Spleen (tissue), 11 donors: Measurements from ENCODE around the gene UBR1. TPM values are rescaled to one million over a fixed set of nuclear protein-coding genes. Genes with fewer than 3 reads are reported as not detected.
"Not testable (repeated sequence)": the region's sequence is repeated elsewhere in the genome, so short reads cannot be mapped to it uniquely, and the experiment has no call there.

Source experiments
- DNase-seq: peaks from one replicate; pipeline ENCODE4 v3.0.0-alpha.2; 2020
- H3K27ac ChIP-seq, 8 donors: fragments of 200-600 bp; sonication (generic) in 7 of 8; 1 replicate in 4 of 8; 2 replicates in 4 of 8; pipeline versions ENCODE4 v1.5.0 to v1.8.0; 2016 to 2021; ENCODE audit warnings: inconsistent platforms in 4 of 8, mild to moderate bottlenecking in 4 of 8, moderate library complexity in 1 of 8
- H3K27me3 ChIP-seq, 7 donors: fragments of 200-600 bp; sonication (generic) in 6 of 7; replicated peaks in 1 of 7; 1 replicate in 4 of 7; 2 replicates in 3 of 7; pipeline versions ENCODE4 v1.5.0 to v1.8.0; 2016 to 2021; ENCODE audit warnings: inconsistent platforms in 3 of 7, mild to moderate bottlenecking in 1 of 7
- H3K36me3 ChIP-seq, 6 donors: fragments of 200-600 bp; sonication (generic) in 5 of 6; 1 replicate in 4 of 6; 2 replicates in 2 of 6; pipeline versions ENCODE4 v1.5.0 to v1.8.0; 2016 to 2021; ENCODE audit warnings: inconsistent platforms in 2 of 6
- H3K4me1 ChIP-seq, 6 donors: fragments of 200-600 bp; sonication (generic) in 5 of 6; 1 replicate in 3 of 6; 2 replicates in 3 of 6; pipeline versions ENCODE4 v1.5.0 to v1.8.0; 2016 to 2021; ENCODE audit warnings: inconsistent platforms in 3 of 6
- H3K4me3 ChIP-seq, 8 donors: fragments of 200-600 bp; sonication (generic) in 7 of 8; 1 replicate in 4 of 8; 2 replicates in 4 of 8; pipeline versions ENCODE4 v1.5.0 to v1.8.0; 2016 to 2021; ENCODE audit warnings: inconsistent platforms in 4 of 8, mild to moderate bottlenecking in 4 of 8, moderate library complexity in 2 of 8
- H3K9me3 ChIP-seq, 8 donors: fragments of 200-600 bp; sonication (generic) in 7 of 8; 1 replicate in 4 of 8; 2 replicates in 4 of 8; pipeline versions ENCODE4 v1.5.0 to v1.8.0; 2016 to 2021; ENCODE audit warnings: inconsistent platforms in 4 of 8
- POLR2A ChIP-seq, 3 donors: fragments of 450-650 bp; IDR thresholded peaks; one replicate each; pipeline ENCODE4 v1.5.1; 2017; ENCODE audit warnings: antibody characterized with exemption in 3 of 3, mild to moderate bottlenecking in 1 of 3
- POLR2AphosphoS5 ChIP-seq, 3 donors: sonication (generic); formaldehyde crosslinking; IDR thresholded peaks; one replicate each; pipeline ENCODE4 v1.5.1; 2017; ENCODE audit warnings: antibody characterized with exemption in 3 of 3
- WGBS, 5 donors: extraction: QIAGEN DNeasy Blood & Tissue Kit in 3 of 5; methylation state at CpG; one replicate each; pipeline versions ENCODE4 v1.1.5 to v1.1.7; 2013 to 2018; 5-methylcytosine and 5-hydroxymethylcytosine counted together
- intact Hi-C: fragments of 100-400 bp; cut with DNase I; formaldehyde crosslinking; loops from one replicate; pipeline ENCODE4 v1.15.0; 2023; ENCODE audit warnings: low total_unique reads
- polyA plus RNA-seq, 3 donors: library from polyadenylated mRNA; stranded (reverse); fragments of 200-250 nt; gene quantifications; one replicate each; pipeline ENCODE4 v1.2.1, GENCODE V29; 2013
- total RNA-seq, 7 donors: library from RNA; depleted of rRNA in 3 of 7; stranded (reverse); fragments of >200 nt in 3 of 7; fragmentation: NEBNext Ultra II Directional in 4 of 7; extraction: Animal tissue kit (Norgen Biotek cat#: 25700) in 4 of 7; gene quantifications; one replicate each; pipeline versions ENCODE4 v1.1.0 to v1.2.1, GENCODE V29; 2016 to 2021
- TF ChIP-seq, protein P1 (sequence below), 11 experiments: fragments of 200-600 bp in 7 of 11; fragments of 450-650 bp in 4 of 11; sonication (generic) in 4 of 11; IDR thresholded peaks in 8 of 11; conservative IDR thresholded peaks in 3 of 11; 1 replicate in 7 of 11; 2 replicates in 4 of 11; pipeline versions ENCODE4 v1.4.0 to v1.8.0; 2016 to 2021; ENCODE audit warnings: antibody characterized with exemption in 11 of 11, inconsistent platforms in 4 of 11, mild to moderate bottlenecking in 1 of 11
- donor health status: healthy with polysubstance abuse.
- donor health status: DM: no; HTN: no; CAD: no; lungs with moderate emphysema.
- donor health status: DM: no; HTN: no; CAD: no.
- donor health status: Bipolar disorder and iron deficiency.
- donor health status: healthy.
- donor health status: DM: no; HTN: no; CAD: no.
- donor health status: DM: yes; HTN: yes; CAD: no.

The UBR1 gene
- total and polyA plus RNA-seq, 10 donors = 4.3 to 69.2 (median 38.8) TPM

DNA sequence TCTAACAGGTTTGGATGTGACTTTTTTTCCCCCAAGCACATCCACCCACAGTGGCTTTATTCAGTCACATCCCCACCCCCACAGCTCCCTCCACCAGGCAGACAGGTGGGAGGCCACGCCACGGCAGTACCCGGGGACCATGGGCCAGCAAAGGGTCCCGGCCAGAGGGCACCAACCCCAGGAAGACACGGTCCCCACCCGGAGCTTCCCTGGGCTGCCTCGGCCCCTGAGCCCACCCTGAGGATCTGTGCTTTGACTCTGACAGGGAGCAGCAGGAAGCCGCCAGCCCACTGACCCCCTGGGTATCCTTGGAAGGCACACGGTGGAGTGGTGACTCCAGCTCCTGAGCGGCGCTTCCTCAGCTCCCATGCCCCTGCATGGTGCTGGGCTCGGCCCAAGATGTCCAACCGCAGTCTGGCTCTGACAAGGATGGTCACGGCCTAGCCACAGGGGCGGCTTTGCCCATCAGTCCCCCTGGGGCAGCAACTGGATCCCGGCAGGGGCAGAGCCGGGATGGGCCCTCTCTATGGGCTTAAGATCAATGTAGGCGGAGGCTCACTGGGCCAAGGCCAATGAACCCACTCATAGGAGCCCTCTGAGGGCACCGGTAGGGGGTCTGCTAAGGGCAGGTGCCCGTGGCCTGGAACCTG lies 119.0 kb downstream of the UBR1 start:
- no peaks in the 10 kb centered on the region for H3K27me3 ChIP-seq
- WGBS, 5 donors = 96 to 99% (median 96%) methylated on average over 17 to 20 of the region's 20 CpGs
- no peaks in the 10 kb centered on the region for H3K9me3 ChIP-seq
- no peaks in the 10 kb centered on the region for H3K4me1 ChIP-seq
- TF ChIP-seq POLR2A (IDR thresholded peaks at IDR 0.05) (no peak), POLR2AphosphoS5 (IDR thresholded peaks at IDR 0.05) (peak in 2 of 3 donors; percentile 12 to 40)
- TF ChIP-seq, protein P1, sequence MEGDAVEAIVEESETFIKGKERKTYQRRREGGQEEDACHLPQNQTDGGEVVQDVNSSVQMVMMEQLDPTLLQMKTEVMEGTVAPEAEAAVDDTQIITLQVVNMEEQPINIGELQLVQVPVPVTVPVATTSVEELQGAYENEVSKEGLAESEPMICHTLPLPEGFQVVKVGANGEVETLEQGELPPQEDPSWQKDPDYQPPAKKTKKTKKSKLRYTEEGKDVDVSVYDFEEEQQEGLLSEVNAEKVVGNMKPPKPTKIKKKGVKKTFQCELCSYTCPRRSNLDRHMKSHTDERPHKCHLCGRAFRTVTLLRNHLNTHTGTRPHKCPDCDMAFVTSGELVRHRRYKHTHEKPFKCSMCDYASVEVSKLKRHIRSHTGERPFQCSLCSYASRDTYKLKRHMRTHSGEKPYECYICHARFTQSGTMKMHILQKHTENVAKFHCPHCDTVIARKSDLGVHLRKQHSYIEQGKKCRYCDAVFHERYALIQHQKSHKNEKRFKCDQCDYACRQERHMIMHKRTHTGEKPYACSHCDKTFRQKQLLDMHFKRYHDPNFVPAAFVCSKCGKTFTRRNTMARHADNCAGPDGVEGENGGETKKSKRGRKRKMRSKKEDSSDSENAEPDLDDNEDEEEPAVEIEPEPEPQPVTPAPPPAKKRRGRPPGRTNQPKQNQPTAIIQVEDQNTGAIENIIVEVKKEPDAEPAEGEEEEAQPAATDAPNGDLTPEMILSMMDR (IDR thresholded peaks at IDR 0.05 in 8 of 11, conservative IDR thresholded peaks at IDR 0.05 in 3 of 11) = no peak
- DNase-seq = no peak
- intact Hi-C loops = no loop called here
- no peak overlapping the region for H3K4me3 ChIP-seq
- H3K27ac ChIP-seq = no peak overlapping the region
- peaks cover 3 to 100% (median 69%) of the 10 kb centered on the region in 6 donors for H3K36me3 ChIP-seq

DNA sequence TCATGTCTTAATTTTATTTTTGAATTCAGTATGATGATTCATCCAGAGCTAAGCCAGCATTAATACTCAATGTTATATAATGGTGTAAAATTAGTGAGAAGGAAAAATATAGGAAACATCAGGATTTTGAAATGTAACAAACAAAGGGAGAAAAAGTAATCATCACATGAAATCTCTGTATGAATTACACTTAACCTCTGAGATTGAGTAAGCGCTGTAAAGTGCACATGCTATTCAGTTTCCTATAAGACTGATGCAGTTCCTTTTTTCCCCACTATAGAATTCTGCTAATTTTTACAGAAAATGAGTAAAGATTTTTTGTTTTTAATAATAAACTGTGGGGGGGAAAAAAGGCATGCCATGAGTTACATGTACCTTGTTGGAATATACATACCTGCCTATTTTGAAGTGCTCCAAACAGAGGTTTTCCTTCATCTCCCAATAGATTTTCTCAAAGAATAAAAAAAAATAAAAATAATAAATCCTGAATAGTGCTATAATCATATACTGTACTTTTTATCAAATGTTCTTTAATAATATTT lies 121.3 kb downstream of the UBR1 start:
- 91 to 100% (median 98%) methylated on average over 1 of the region's 1 CpG for WGBS, 5 donors
- H3K36me3 ChIP-seq = peaks cover 3 to 100% (median 74%) of the 10 kb centered on the region in 6 donors
- H3K9me3 ChIP-seq = no peaks in the 10 kb centered on the region
- intact Hi-C loops = no loop called here
- TF ChIP-seq POLR2AphosphoS5 (IDR thresholded peaks at IDR 0.05) = no peak
- TF ChIP-seq, protein P1 (IDR thresholded peaks at IDR 0.05 in 8 of 11, conservative IDR thresholded peaks at IDR 0.05 in 3 of 11) = peak in 1 of 11 experiments; percentile 15
- no peaks in the 10 kb centered on the region for H3K27me3 ChIP-seq
- no peak for DNase-seq
- H3K4me3 ChIP-seq = no peak overlapping the region
- H3K4me1 ChIP-seq = no peaks in the 10 kb centered on the region
- H3K27ac ChIP-seq = no peak overlapping the region

DNA sequence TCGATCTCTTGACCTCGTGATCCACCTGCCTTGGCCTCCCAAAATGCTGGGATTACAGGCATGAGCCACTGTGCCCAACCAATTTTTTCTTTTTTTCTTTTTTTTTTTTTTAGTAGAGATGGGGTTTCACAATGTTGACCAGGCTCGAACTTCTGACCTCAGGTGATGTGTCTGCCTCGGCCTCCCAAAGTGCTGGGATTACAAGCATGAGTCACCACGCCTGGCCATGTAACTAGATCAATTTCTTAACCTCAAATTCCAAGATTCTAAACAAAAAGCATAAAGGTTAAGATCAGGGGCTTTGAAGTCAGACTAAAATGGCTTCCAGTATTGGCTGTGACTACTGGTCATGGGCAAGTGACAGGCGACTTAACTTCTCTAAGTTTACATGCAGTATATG lies 126.7 kb downstream of the UBR1 start:
- H3K27ac ChIP-seq, intact Hi-C loops, H3K27me3 ChIP-seq, H3K4me3 ChIP-seq, DNase-seq, H3K4me1 ChIP-seq, H3K9me3 ChIP-seq: not testable (repeated sequence)
- WGBS, 5 donors = 92 to 99% (median 95%) methylated on average over 6 of the region's 6 CpGs
- peaks cover 9 to 100% (median 77%) of the 10 kb centered on the region in 6 donors for H3K36me3 ChIP-seq

DNA sequence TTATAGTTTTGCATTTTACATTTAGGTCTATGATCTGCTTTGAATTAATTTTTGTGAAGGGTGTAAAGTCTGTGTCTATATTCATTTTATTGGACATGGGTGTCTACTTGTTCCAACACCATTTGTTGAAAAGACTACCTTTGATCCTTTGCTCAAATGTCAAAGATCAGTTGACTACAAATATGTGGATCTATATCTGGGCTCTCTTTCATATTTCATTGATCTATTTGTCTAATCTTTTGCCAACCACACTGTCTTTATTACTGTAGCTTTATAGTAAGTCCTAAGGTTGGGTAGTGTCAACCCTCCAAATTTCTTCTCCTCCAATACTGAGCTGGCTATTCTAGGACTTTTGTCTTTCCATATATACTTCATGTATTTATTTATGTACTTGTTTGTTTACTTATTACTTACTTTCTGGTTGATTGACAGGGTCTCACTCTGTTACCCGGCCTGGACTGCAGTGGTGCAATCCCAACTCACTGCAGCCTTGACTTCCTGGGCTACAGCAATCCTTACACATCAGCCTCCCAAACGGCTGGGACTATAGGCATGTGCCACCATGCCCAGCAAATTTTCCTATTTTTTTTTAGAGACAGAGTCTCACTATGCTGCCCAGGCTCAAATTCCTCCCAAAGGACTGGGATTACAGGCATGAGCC lies 131.5 kb downstream of the UBR1 start:
- no peak for DNase-seq
- intact Hi-C loops = no loop called here
- peaks cover 17 to 100% (median 79%) of the 10 kb centered on the region in 6 donors for H3K36me3 ChIP-seq
- H3K4me1 ChIP-seq = no peaks in the 10 kb centered on the region
- H3K4me3 ChIP-seq = no peak overlapping the region
- H3K27ac ChIP-seq = no peak overlapping the region
- TF ChIP-seq POLR2A (IDR thresholded peaks at IDR 0.05) (no peak), POLR2AphosphoS5 (IDR thresholded peaks at IDR 0.05) (no peak)
- TF ChIP-seq, protein P1 (IDR thresholded peaks at IDR 0.05 in 8 of 11, conservative IDR thresholded peaks at IDR 0.05 in 3 of 11) = no peak
- 92 to 98% (median 97%) methylated on average over 2 of the region's 2 CpGs for WGBS, 5 donors
- no peaks in the 10 kb centered on the region for H3K27me3 ChIP-seq
- peaks cover 0 to 11% (median 0%) of the 10 kb centered on the region in 8 donors for H3K9me3 ChIP-seq
